WTC11 (cell line): Measurements from ENCODE around the gene CXCL17.

ENCODE experiments used
- CTCF ChIP-seq: fragments of 200-600 bp; IDR thresholded peaks from 2 replicates; pipeline ENCODE4 v1.8.0; 2022; ENCODE audit warnings: antibody characterized with exemption
- E2F4 ChIP-seq: sonication (generic); formaldehyde crosslinking; IDR thresholded peaks from 2 replicates; pipeline ENCODE4 v1.8.1; 2022; ENCODE audit warnings: low read depth, mild to moderate bottlenecking, moderate library complexity, missing genetic modification reagents, borderline replicate concordance
- ESRRA ChIP-seq: sonication (generic); formaldehyde crosslinking; IDR thresholded peaks from 2 replicates; pipeline ENCODE4 v1.8.1; 2022; ENCODE audit warnings: mild to moderate bottlenecking, missing genetic modification reagents, borderline replicate concordance
- FOXJ3 ChIP-seq: sonication (generic); formaldehyde crosslinking; IDR thresholded peaks from 2 replicates; pipeline ENCODE4 v1.9.0; 2021; ENCODE audit warnings: missing genetic modification reagents, mild to moderate bottlenecking, borderline replicate concordance
- HMGA2 ChIP-seq: fragments of 250-450 bp; sonication (Bioruptor Pico); IDR thresholded peaks from 2 replicates; pipeline ENCODE4 v1.4.0; 2021; ENCODE audit warnings: mild to moderate bottlenecking, moderate library complexity
- NFE2L1 ChIP-seq: sonication (generic); formaldehyde crosslinking; IDR thresholded peaks from 2 replicates; pipeline ENCODE4 v1.8.1; 2023; ENCODE audit warnings: missing genetic modification reagents
- NR1H2 ChIP-seq: sonication (generic); formaldehyde crosslinking; IDR thresholded peaks from 2 replicates; pipeline ENCODE4 v1.9.0; 2021; ENCODE audit warnings: mild to moderate bottlenecking, moderate library complexity, missing genetic modification reagents
- OVOL2 ChIP-seq: fragments of 250-450 bp; sonication (Bioruptor Pico); IDR thresholded peaks from 2 replicates; pipeline ENCODE4 v1.9.0; 2021; ENCODE audit warnings: mild to moderate bottlenecking, borderline replicate concordance
- RORB ChIP-seq: fragments of 250-450 bp; sonication (Bioruptor Pico); IDR thresholded peaks from 2 replicates; pipeline ENCODE4 v1.9.0; 2021; ENCODE audit warnings: mild to moderate bottlenecking
- SP1 ChIP-seq: sonication (generic); formaldehyde crosslinking; conservative IDR thresholded peaks from 2 replicates; pipeline ENCODE4 v1.8.1; 2022; ENCODE audit warnings: missing genetic modification reagents
- ZNF121 ChIP-seq: sonication (generic); formaldehyde crosslinking; IDR thresholded peaks from 2 replicates; pipeline ENCODE4 v1.8.0; 2023; ENCODE audit warnings: missing genetic modification reagents
- ZNF138 ChIP-seq: sonication (generic); formaldehyde crosslinking; conservative IDR thresholded peaks from 2 replicates; pipeline ENCODE4 v1.8.1; 2022; ENCODE audit warnings: mild to moderate bottlenecking, moderate library complexity, missing genetic modification reagents
- ZNF232 ChIP-seq: sonication (generic); formaldehyde crosslinking; IDR thresholded peaks from 2 replicates; pipeline ENCODE4 v1.8.0; 2022; ENCODE audit warnings: mild to moderate bottlenecking, missing genetic modification reagents
- ZSCAN18 ChIP-seq: fragments of 250-450 bp; sonication (Bioruptor Pico); IDR thresholded peaks from 2 replicates; pipeline ENCODE4 v2.1.2; 2022; ENCODE audit warnings: mild to moderate bottlenecking, moderate library complexity

GRCh38 chr19:42443944-42444398 is 1.2 kb upstream of the CXCL17 start:
- no peak for TF ChIP-seq E2F4 (CRISPR knock-in tag)
- no peak for TF ChIP-seq RORB (CRISPR knock-in tag)
- no peak for TF ChIP-seq ZNF121 (CRISPR knock-in tag)
- no peak for TF ChIP-seq ZSCAN18 (CRISPR knock-in tag)
- no peak for TF ChIP-seq NR1H2 (CRISPR knock-in tag)
- no peak for TF ChIP-seq OVOL2 (CRISPR knock-in tag)
- no peak for TF ChIP-seq CTCF
- TF ChIP-seq SP1 (CRISPR knock-in tag), result no peak
- no peak for TF ChIP-seq ZNF232 (CRISPR knock-in tag)
- no peak for TF ChIP-seq FOXJ3 (CRISPR knock-in tag)
- TF ChIP-seq HMGA2 (CRISPR knock-in tag), result no peak
- TF ChIP-seq NFE2L1 (CRISPR knock-in tag), result no peak
- TF ChIP-seq ESRRA, result no peak
- no peak for TF ChIP-seq ZNF138 (CRISPR knock-in tag)
